Keratinocyte (primary cell): ENCODE data around the gene HBD. TPM values are rescaled to one million over a fixed set of nuclear protein-coding genes. Genes with fewer than 3 reads are reported as not detected.

Experiments
- DNase-seq: peaks from one replicate; pipeline ENCODE4 v3.0.0-alpha.2; 2011; ENCODE audit warnings: low read depth, missing footprints, low spot score
- FAIRE-seq: peaks from 2 replicates; lab custom pipeline; 2011; peaks lifted over from hg19 to GRCh38; lab: Jason Lieb, UNC
- H2AFZ ChIP-seq: 2 replicates; pipeline ENCODE4 v1.6.0; 2012; ENCODE audit warnings: low read length, control low read depth, inconsistent platforms; ENCODE audit not compliant: control insufficient read depth
- H3K27ac ChIP-seq: 2 replicates; pipeline ENCODE4 v1.5.1; 2011; ENCODE audit warnings: low read length; ENCODE audit not compliant: control insufficient read depth, insufficient read depth
- H3K27me3 ChIP-seq: 3 replicates; pipeline ENCODE4 v1.6.0; 2011; ENCODE audit warnings: low read length; ENCODE audit not compliant: control insufficient read depth, insufficient read depth; ENCODE audit errors: extremely low read depth
- H3K36me3 ChIP-seq, 2 experiments: 2 replicates in 1 of 2; 3 replicates in 1 of 2; pipeline ENCODE4 v1.5.1; 2011; ENCODE audit warnings: low read length in 2 of 2, mild to moderate bottlenecking in 1 of 2; ENCODE audit not compliant: control insufficient read depth in 2 of 2, insufficient read depth in 2 of 2; ENCODE audit errors: extremely low read depth in 1 of 2
- H3K4me1 ChIP-seq: 3 replicates; pipeline ENCODE4 v1.5.1; 2011; ENCODE audit warnings: low read length; ENCODE audit not compliant: control insufficient read depth, insufficient read depth; ENCODE audit errors: extremely low read depth
- H3K4me2 ChIP-seq: 3 replicates; pipeline ENCODE4 v1.6.0; 2011; ENCODE audit warnings: low read depth, low read length; ENCODE audit not compliant: control insufficient read depth, insufficient read depth; ENCODE audit errors: extremely low read depth
- H3K4me3 ChIP-seq, 3 experiments: fragments of 200-600 bp in 1 of 3; sonication (generic) in 1 of 3; 2 replicates in 2 of 3; 3 replicates in 1 of 3; pipeline ENCODE4 v1.5.1; 2011 to 2016; ENCODE audit warnings: low read length in 3 of 3, mild to moderate bottlenecking in 3 of 3, control low read depth in 2 of 3, inconsistent platforms in 1 of 3, low read depth in 1 of 3, mixed read lengths in 1 of 3, mixed run types in 1 of 3, moderate library complexity in 1 of 3; ENCODE audit not compliant: control insufficient read depth in 2 of 3, insufficient read depth in 2 of 3; ENCODE audit errors: extremely low read depth in 1 of 3
- H3K79me2 ChIP-seq: 2 replicates; pipeline ENCODE4 v1.6.0; 2012; ENCODE audit warnings: low read length; ENCODE audit not compliant: control insufficient read depth, insufficient read depth
- H3K9ac ChIP-seq: 3 replicates; pipeline ENCODE4 v1.6.0; 2011; ENCODE audit warnings: low read length; ENCODE audit not compliant: control insufficient read depth, insufficient read depth; ENCODE audit errors: extremely low read depth
- H3K9me1 ChIP-seq: 3 replicates; pipeline ENCODE4 v1.6.0; 2011; ENCODE audit warnings: low read length; ENCODE audit not compliant: control insufficient read depth, insufficient read depth; ENCODE audit errors: extremely low read depth
- H3K9me3 ChIP-seq: 2 replicates; pipeline ENCODE4 v1.5.1; 2012; ENCODE audit warnings: low read depth, low read length; ENCODE audit not compliant: control insufficient read depth
- H4K20me1 ChIP-seq: 3 replicates; pipeline ENCODE4 v1.6.0; 2011; ENCODE audit warnings: low read length; ENCODE audit not compliant: control insufficient read depth, insufficient read depth; ENCODE audit errors: extremely low read depth
- CTCF ChIP-seq, 3 experiments: IDR thresholded peaks in 1 of 3; conservative IDR thresholded peaks in 1 of 3; optimal IDR thresholded peaks in 1 of 3; 2 replicates in 2 of 3; 3 replicates in 1 of 3; pipeline versions ENCODE3 to v1.5.1; 2011; ENCODE audit warnings: low read length in 3 of 3, mild to moderate bottlenecking in 3 of 3, moderate library complexity in 2 of 3, control low read depth in 1 of 3, inconsistent platforms in 1 of 3; ENCODE audit not compliant: insufficient read depth in 2 of 3; ENCODE audit errors: extremely low read depth in 1 of 3
- EZH2 ChIP-seq: IDR thresholded peaks from one replicate; pipeline ENCODE4 v1.6.1; 2012; ENCODE audit warnings: inconsistent platforms, mild to moderate bottlenecking, low read length, moderate library complexity
- dilution Hi-C: fragments of 300-500 bp; cut with MboI; formaldehyde crosslinking; loops from one replicate; pipeline ENCODE4 v1.7.0; 2020; ENCODE audit warnings: low sequenced_read_pairs; ENCODE audit not compliant: extremely low pct_ligation_motif_present
- polyA plus RNA-seq, 5 experiments: library from polyadenylated mRNA; depleted of rRNA in 3 of 5; stranded (reverse) in 3 of 5; stranded (forward) in 1 of 5; unstranded in 1 of 5; fragments of >200 nt; gene quantifications; 1 replicate in 1 of 5; 2 replicates in 3 of 5; 3 replicates in 1 of 5; pipeline versions ENCODE4 v1.2.1 to v1.2.3, GENCODE V29; 2011 to 2012; ENCODE audit warnings: missing spikeins in 2 of 5, low read depth in 1 of 5, low replicate concordance in 1 of 5

HBD gene
- polyA plus RNA-seq, 1 donor (not counting 4 experiments of a cell fraction or from before 2014, with no cell fraction given) = not detected

- no peak overlapping the region for H3K4me2 ChIP-seq
- no peak overlapping the region for H2AFZ ChIP-seq
- H3K79me2 ChIP-seq = no peaks in the 10 kb centered on the region
- no peak for DNase-seq
- no peaks in the 10 kb centered on the region for H4K20me1 ChIP-seq
- dilution Hi-C loops = no loop called here
- H3K27ac ChIP-seq = no peak overlapping the region
- H3K9ac ChIP-seq = no peak overlapping the region
- H3K4me1 ChIP-seq = no peaks in the 10 kb centered on the region
- H3K27me3 ChIP-seq = no peaks in the 10 kb centered on the region
- TF ChIP-seq CTCF (optimal IDR thresholded peaks at IDR 0.05 in 1 of 3, IDR thresholded peaks at IDR 0.05 in 1 of 3, conservative IDR thresholded peaks at IDR 0.05 in 1 of 3; ENCODE audit: extremely low read depth in 1 of 3, insufficient read depth in 2 of 3, low read length in 3 of 3) (no peak), EZH2 (no peak)
- no peaks in the 10 kb centered on the region for H3K36me3 ChIP-seq
- no peak overlapping the region for H3K4me3 ChIP-seq
- no peaks in the 10 kb centered on the region for H3K9me3 ChIP-seq
- H3K9me1 ChIP-seq = no peaks in the 10 kb centered on the region
- no peak for FAIRE-seq
Measured at GRCh38 chr11:5197536-5197935, 36.7 kb downstream of the HBD start.

GRCh38 chr11:5196731-5197130 is 37.6 kb downstream of the HBD start:
- FAIRE-seq = no peak
- DNase-seq = no peak
- Histone ChIP-seq H4K20me1 (no peaks in the 10 kb centered on the region), H3K9me1 (no peaks in the 10 kb centered on the region), H3K4me1 (no peaks in the 10 kb centered on the region), H2AFZ (no peak overlapping the region), H3K9me3 (no peaks in the 10 kb centered on the region), H3K4me3 (no peak overlapping the region), H3K36me3 (no peaks in the 10 kb centered on the region), H3K27ac (no peak overlapping the region), H3K9ac (no peak overlapping the region), H3K27me3 (no peaks in the 10 kb centered on the region), H3K4me2 (no peak overlapping the region), H3K79me2 (no peaks in the 10 kb centered on the region)
- no peak for TF ChIP-seq CTCF (optimal IDR thresholded peaks at IDR 0.05 in 1 of 3, IDR thresholded peaks at IDR 0.05 in 1 of 3, conservative IDR thresholded peaks at IDR 0.05 in 1 of 3; ENCODE audit: extremely low read depth in 1 of 3, insufficient read depth in 2 of 3, low read length in 3 of 3)
- no peak for TF ChIP-seq EZH2
- dilution Hi-C loops = no loop called here
